OCI-LY3 (cell line): ENCODE results near the gene ZNF44.

ENCODE experiments used
- H2AFZ ChIP-seq: fragments of 200-600, 300-600 bp; shearing (Covaris generic); 2 replicates; pipeline ENCODE4 v1.6.0; 2014; ENCODE audit warnings: antibody characterized with exemption, low read depth, low read length
- H3K27ac ChIP-seq: fragments of 200-600, 300-600 bp; sonication (generic); 2 replicates; pipeline ENCODE4 v1.5.1; 2014; ENCODE audit warnings: mild to moderate bottlenecking, low read length, moderate library complexity, mixed read lengths
- H3K27me3 ChIP-seq: fragments of 200-600, 300-600 bp; sonication (generic); 2 replicates; pipeline ENCODE4 v1.6.1; 2014; ENCODE audit warnings: low read depth, low read length, mixed read lengths
- H3K36me3 ChIP-seq: fragments of 200-600, 300-600 bp; sonication (generic); replicated peaks from 2 replicates; pipeline ENCODE3; 2014; ENCODE audit warnings: low read depth, low read length, mixed read lengths
- H3K4me1 ChIP-seq: fragments of 300-600, 200-600 bp; sonication (generic); 2 replicates; pipeline ENCODE4 v1.6.1; 2014; ENCODE audit warnings: low read length, mixed read lengths
- H3K4me2 ChIP-seq: fragments of 200-600, 300-600 bp; sonication (generic); 2 replicates; pipeline ENCODE4 v1.6.1; 2014; ENCODE audit warnings: low read length, mixed read lengths
- H3K4me3 ChIP-seq: fragments of 300-600, 200-600 bp; sonication (generic); 2 replicates; pipeline ENCODE4 v1.5.1; 2014; ENCODE audit warnings: antibody characterized with exemption, mild to moderate bottlenecking, low read length, moderate library complexity
- H3K79me2 ChIP-seq: fragments of 300-600, 200-600 bp; shearing (Covaris generic); 2 replicates; pipeline ENCODE4 v1.6.1; 2014; ENCODE audit warnings: mild to moderate bottlenecking, low read length, mixed read lengths
- H3K9ac ChIP-seq: fragments of 300-600, 200-600 bp; shearing (Covaris generic); 2 replicates; pipeline ENCODE4 v1.6.0; 2014; ENCODE audit warnings: mild to moderate bottlenecking, low read length, moderate library complexity
- H3K9me3 ChIP-seq: fragments of 200-600, 300-600 bp; shearing (Covaris generic); 2 replicates; pipeline ENCODE4 v1.6.1; 2014; ENCODE audit warnings: low read length, mixed read lengths; ENCODE audit not compliant: insufficient read depth
- H4K20me1 ChIP-seq: fragments of 200-600, 300-600 bp; sonication (generic); 2 replicates; pipeline ENCODE4 v1.6.1; 2016; ENCODE audit warnings: low read length, mixed read lengths; ENCODE audit not compliant: insufficient read depth
- CTCF ChIP-seq: fragments of 200-600, 300-600 bp; sonication (generic); IDR thresholded peaks from 2 replicates; pipeline ENCODE4 v1.5.1; 2014; ENCODE audit warnings: antibody characterized with exemption, low read length, low read depth
- EZH2phosphoT487 ChIP-seq: fragments of 200-600 bp; shearing (Covaris generic); IDR thresholded peaks from 2 replicates; pipeline ENCODE4 v1.6.1; 2018; ENCODE audit warnings: antibody characterized with exemption, mixed run types, low read depth

ZNF44 gene

GRCh38 chr19:12295191-12295590 is 508 bp upstream of the ZNF44 start:
- Histone ChIP-seq H3K79me2 (peaks cover 31% of the 10 kb centered on the region), H3K9me3 (no peaks in the 10 kb centered on the region), H3K9ac (peak overlapping the region; percentile 79), H3K36me3 (peaks cover 9% of the 10 kb centered on the region), H3K4me2 (peak overlapping the region; percentile 74), H3K27me3 (no peaks in the 10 kb centered on the region), H4K20me1 (peaks cover 6% of the 10 kb centered on the region; the same call in 1 of the 2 replicates), H3K4me3 (peak overlapping the region; percentile 80), H3K4me1 (peaks cover 11% of the 10 kb centered on the region), H2AFZ (peak overlapping the region; percentile 49; the same call in 1 of the 2 replicates), H3K27ac (no peak overlapping the region; the same call in 1 of the 2 replicates)
- TF ChIP-seq EZH2phosphoT487 (no peak), CTCF (no peak)

GRCh38 chr19:12293777-12294248 is 870 bp downstream of the ZNF44 start:
- Histone ChIP-seq H3K4me1 (peaks cover 11% of the 10 kb centered on the region), H3K79me2 (peaks cover 36% of the 10 kb centered on the region)
- TF ChIP-seq EZH2phosphoT487 (no peak), CTCF (no peak)

GRCh38 chr19:12289790-12290065 is 5.0 kb downstream of the ZNF44 start:
- Histone ChIP-seq H3K79me2 (peaks cover 47% of the 10 kb centered on the region), H4K20me1 (peaks cover 6% of the 10 kb centered on the region; the same call in 1 of the 2 replicates), H3K9me3 (no peaks in the 10 kb centered on the region), H3K4me1 (peaks cover 7% of the 10 kb centered on the region), H3K9ac (no peak overlapping the region), H3K27me3 (no peaks in the 10 kb centered on the region), H3K36me3 (peaks cover 21% of the 10 kb centered on the region), H3K4me2 (no peak overlapping the region), H2AFZ (no peak overlapping the region), H3K4me3 (no peak overlapping the region), H3K27ac (no peak overlapping the region)
- TF ChIP-seq EZH2phosphoT487 = no peak

More at GRCh38 chr19:12293777-12294248, 870 bp downstream of the ZNF44 start:
- Histone ChIP-seq H3K4me3 (peak overlapping the region; percentile 80), H4K20me1 (peaks cover 6% of the 10 kb centered on the region; the same call in 1 of the 2 replicates), H3K36me3 (peaks cover 9% of the 10 kb centered on the region), H2AFZ (no peak overlapping the region), H3K27ac (peak overlapping the region; percentile 46), H3K27me3 (no peaks in the 10 kb centered on the region), H3K9ac (peak overlapping the region; percentile 79), H3K9me3 (no peaks in the 10 kb centered on the region), H3K4me2 (peak overlapping the region; percentile 90)

- Histone ChIP-seq H3K36me3 (peaks cover 22% of the 10 kb centered on the region), H3K27ac (no peak overlapping the region), H4K20me1 (peaks cover under 1% of the 10 kb centered on the region; the same call in 1 of the 2 replicates), H3K9me3 (no peaks in the 10 kb centered on the region), H3K4me1 (peaks cover under 1% of the 10 kb centered on the region), H3K27me3 (no peaks in the 10 kb centered on the region), H3K9ac (no peak overlapping the region), H3K4me3 (no peak overlapping the region), H3K79me2 (peaks cover 37% of the 10 kb centered on the region), H2AFZ (no peak overlapping the region), H3K4me2 (no peak overlapping the region)
- TF ChIP-seq EZH2phosphoT487 (no peak), CTCF (no peak)
Measured at GRCh38 chr19:12287958-12288500, 6.7 kb downstream of the ZNF44 start.

GRCh38 chr19:12284631-12285030 is 10.1 kb downstream of the ZNF44 start:
- Histone ChIP-seq H3K4me2 (no peak overlapping the region), H3K4me1 (no peaks in the 10 kb centered on the region), H2AFZ (no peak overlapping the region), H3K36me3 (peaks cover 17% of the 10 kb centered on the region), H3K9me3 (no peaks in the 10 kb centered on the region), H3K27me3 (no peaks in the 10 kb centered on the region), H4K20me1 (no peaks in the 10 kb centered on the region), H3K4me3 (no peak overlapping the region), H3K9ac (no peak overlapping the region), H3K27ac (no peak overlapping the region), H3K79me2 (peaks cover 19% of the 10 kb centered on the region)
- TF ChIP-seq EZH2phosphoT487 (no peak), CTCF (no peak)
